ENCODE measurements around the gene RAB39A.

Gene RAB39A

DNA sequence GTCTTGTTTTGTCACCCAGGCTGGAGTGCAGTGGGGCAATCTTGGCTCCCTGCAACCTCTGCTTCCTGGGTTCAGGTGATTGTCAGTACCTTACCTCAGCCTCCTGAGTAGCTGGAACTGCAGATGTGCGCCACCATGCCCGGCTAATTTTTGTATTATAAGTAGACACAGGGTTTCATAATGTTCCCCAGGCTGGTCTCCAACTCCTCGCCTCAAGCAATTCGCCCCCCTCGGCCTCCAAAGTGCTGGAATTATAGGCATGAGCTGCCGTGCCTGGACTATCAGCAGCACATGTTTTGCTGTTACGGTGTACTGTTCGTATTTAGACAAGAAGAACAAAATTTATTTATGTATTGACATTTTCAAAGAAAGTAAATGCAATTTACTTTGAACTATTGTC lies 34.8 kb downstream of the RAB39A start:
- no peak for DNase-seq

- DNase-seq: no peak
Measured at GRCh38 chr11:107969219-107969618, 41.0 kb downstream of the RAB39A start.

- no peak for DNase-seq
Measured at GRCh38 chr11:107970049-107970448, 41.8 kb downstream of the RAB39A start.

DNA sequence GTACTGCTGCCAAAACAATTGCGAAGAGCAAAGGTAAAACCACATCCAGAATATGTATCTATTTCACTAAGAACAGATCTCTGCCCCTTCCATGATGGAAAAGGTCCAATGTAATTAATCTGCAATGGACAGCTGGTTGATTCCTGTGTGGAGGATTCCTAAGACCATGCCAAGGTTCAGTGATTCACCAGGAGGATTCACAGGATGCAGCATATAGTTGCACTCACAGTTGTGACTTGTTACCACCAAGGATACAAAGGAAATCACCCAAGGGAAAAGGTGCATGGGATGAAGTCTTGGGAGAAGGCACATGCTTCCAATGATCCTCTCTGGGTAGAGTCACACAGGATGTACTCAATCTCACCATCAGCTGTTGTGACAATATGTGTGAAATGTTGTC lies 45.4 kb downstream of the RAB39A start:
- DNase-seq: no peak

GRCh38 chr11:107988397-107989158 lies 60.3 kb downstream of the RAB39A start:
- DNase-seq: no peak

DNA sequence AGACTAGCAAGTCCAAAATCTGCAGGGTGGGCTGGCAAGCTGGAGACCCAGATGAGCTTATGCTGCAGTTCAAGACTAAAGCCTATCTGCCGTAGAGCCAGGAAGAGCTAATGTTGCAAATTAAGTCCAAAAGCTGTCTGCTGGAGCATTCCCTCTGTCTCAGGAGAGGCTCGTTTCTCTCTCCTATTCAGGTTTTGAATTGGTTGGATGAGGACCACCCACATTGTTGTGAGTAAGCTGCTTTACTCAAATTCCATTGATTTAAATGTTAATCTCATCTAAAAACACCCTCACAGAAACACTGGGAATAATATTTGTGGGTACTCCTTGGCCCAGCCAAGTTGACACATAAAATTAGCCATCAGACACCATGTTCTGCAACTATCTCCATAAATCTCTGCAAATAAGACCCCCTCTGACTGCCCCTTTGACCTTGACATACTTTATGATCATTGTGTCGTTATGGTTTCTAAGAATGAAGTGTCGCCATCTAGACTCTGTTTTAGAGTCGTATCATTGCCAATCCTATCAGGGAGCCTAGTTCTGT lies 63.7 kb downstream of the RAB39A start:
- no peak for DNase-seq

GRCh38 chr11:107996006-107996776 lies 67.9 kb downstream of the RAB39A start:
- DNase-seq: no peak

GRCh38 chr11:107998761-107999160 lies 70.5 kb downstream of the RAB39A start:
- no peak for DNase-seq

DNA sequence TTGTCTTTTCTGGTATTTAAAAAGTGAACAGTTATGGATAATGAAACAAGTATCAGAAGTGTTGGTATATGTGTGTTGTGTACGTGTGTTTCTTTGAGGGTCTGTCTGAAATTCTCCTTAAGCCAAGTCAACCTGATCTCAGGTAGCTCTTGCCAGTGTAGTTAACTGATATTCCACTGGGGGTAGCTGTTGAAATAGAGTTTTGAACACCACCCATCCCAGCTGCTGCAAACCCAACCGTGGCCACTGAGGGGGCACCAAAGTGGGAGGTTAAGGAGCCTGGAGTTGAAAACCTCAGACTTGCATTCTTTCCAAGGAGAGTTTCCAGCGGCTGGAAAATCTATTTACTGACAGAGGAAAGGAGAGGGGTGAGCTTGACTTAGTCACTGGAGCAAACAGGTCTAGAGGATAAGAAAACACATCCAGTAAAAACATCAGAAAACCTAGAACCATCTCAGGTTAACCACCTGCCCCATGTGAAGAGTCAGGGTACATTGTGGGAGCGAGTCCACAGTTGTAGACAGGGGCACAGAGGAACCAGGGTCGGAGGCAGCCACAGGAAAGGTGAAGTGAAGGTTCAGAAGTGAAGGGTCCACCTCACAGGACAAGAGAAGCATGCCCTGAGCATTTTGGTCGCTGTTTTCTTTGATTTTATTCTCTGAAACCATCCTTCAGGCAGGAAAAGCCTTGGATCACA lies 71.7 kb downstream of the RAB39A start:
- peak; percentile 10 for DNase-seq

DNA sequence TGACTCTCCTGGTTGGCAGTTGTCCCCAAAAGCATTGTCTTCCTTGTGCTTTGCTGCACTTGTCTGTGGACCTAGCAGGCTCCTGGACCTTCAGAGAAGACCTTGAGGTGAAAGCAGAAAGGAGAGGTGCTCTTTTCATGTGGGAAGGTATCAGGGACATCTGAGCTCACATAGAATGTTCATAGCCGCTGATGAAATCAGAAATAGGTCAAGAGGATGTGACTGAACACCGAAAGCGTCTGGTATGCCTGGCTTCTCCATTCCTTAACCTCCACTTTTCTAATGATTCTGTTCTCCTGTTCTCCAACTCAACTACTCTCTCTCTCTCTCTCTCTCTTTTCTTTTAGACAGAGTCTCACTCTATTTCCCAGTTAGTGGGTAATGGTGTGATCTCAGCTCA lies 74.2 kb downstream of the RAB39A start:
- no peak for DNase-seq

DNA sequence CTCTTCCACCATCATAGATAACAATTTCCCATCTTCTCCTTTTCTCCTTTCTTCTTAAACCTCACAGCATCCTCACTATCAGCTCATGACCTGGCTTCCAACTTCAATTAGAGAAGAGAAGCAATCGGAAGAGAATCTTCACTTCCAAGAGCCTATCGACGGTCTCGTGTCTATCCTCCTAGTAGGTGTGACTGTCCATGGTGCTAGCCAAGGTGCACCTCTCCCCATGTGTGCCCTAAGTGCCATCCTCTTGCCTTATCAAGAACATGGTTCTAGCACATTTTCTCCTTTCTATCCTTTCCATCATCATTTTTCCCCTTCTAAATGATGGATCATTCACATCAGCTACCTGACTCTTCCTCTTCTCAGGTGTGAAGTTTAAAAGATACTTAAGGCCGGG lies 75.4 kb downstream of the RAB39A start:
- DNase-seq: no peak

- no peak for DNase-seq
Measured at GRCh38 chr11:108007819-108008218, 79.6 kb downstream of the RAB39A start.

DNA sequence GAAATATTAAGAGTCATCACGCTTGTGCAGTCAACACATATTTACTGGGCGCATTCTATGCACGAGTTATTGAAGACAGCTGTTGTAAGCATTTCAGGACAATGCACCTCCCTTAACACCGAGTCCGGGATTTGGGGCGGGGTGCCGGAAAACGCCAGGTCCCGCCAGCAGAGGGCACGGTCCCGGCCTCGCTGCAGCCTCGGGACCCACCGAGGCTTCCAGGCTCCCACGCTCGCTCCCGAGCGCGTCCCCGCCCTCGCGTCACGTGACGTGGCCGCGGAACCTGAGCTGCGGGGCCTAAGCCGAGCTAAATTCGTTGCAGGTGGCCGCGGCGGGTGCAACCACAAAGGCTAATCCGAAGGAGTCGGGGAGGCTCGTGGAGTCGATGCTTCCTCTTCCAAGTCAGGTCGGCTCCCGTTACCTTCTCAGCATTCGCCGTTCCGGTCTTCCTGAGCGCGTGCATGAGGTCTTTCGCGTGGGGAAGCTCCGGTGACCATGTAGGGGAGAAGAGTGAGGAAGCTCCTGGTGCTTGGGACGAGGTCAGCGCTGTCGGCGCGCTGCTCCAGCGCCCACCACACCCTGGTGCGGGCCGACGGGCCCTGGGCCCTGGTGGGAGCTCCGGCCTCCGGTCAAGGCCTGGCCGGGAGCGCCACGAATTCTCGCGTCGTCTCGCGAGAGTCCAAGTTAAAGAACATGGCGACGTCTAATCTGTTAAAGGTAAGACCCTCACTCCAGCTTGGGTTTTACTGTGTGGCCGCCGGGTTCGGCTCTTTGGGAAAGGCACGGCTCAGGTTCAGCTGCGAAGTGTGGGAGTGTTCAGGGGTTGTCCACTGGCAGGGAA lies 80.6 kb downstream of the RAB39A start, which contains the start of gene CUL5:
Gene CUL5 (plus strand): TSS at position 243 of the 841 bp plus-strand sequence. CDS start 451 bp downstream, at position 694.
- DNase-seq: peak; percentile 83

GRCh38 chr11:108009497-108010370 lies 81.5 kb downstream of the RAB39A start:
- peak; percentile 45 for DNase-seq

DNA sequence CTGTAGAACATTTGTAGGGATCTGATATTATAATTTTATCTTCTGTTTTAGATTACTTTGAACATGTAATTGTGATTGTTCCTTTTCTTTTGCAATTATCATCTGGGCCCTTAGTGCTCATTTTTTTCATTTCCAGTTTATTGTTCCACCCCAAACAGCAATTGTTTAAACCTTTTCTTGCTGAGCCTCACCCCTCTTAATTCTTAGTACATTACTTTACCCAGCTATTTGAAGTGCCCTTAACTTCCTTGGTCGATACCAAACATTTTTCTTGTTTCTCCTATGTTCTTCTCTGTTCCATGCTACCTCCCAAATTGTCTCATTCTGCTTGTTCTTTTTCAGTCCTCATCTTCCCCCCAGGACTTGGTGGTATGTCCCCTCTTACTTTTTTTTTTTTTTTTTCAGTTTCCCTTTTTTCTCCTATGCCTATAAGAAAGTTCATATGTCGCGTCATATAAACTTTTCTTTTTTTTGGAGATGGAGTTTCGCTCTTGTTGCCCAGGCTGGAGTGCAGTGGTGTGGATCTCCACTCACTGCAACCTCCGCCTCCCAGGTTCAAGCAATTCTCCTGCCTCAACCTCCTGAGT lies 84.0 kb downstream of the RAB39A start:
- no peak for DNase-seq
